Measurements from ENCODE around the gene PTPRN2.
"Not testable (repeated sequence)": the region's sequence is repeated elsewhere in the genome, so short reads cannot be mapped to it uniquely, and the experiment has no call there.

The PTPRN2 gene

DNA sequence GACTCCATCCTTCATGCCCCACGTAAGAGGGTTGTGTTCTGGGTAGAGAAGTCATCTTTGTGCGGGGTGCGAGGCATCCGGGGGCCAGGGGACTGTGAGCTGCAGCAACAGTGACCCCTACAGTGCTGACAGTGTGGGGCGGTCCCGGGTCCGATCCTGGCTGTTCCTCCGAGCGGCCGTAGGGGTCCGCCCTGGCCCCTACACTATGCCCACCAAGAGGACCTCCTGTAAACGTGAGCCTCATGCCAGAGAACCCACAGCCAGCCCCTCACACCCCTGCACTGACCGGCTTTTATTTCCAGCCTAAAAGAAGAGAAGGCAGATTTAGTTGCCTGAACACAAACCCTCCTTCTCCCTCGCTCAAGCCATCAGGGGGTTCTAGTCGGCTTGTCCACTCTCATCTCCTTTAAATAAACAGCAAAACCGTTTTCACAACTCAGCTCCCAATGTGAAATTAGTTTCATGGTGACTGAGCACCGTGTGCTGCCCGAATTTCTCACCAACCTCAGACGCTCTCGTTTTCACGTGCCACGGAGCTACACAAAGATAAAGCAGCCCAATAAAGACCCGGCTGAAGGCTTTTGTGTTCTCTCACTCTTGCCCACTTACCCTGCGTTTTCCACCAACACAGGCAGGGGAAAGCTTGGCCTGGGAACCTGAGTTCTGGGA, 588.6 kb downstream of the PTPRN2 start:
- no peak for DNase-seq

DNA sequence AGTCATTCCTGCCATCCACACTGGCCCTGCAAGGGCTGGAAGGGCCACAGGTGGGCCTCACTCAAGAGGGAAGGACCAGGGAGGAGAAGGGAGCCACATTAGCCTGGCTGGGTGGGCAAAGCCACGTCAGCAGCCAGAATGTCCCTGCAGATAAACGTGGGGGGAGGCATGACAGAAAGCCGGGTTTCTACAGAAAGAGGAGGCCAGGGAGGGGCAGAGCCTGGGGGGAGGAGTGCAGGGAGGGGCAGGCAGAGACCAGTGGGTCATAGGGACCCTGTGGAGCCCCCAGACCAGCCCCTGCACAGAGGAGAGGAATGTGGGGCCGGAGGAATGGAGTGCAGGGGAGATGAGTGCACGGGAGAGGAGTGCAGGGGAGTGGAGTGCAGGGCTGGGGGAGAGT, 590.2 kb downstream of the PTPRN2 start:
- DNase-seq: no peak

DNA sequence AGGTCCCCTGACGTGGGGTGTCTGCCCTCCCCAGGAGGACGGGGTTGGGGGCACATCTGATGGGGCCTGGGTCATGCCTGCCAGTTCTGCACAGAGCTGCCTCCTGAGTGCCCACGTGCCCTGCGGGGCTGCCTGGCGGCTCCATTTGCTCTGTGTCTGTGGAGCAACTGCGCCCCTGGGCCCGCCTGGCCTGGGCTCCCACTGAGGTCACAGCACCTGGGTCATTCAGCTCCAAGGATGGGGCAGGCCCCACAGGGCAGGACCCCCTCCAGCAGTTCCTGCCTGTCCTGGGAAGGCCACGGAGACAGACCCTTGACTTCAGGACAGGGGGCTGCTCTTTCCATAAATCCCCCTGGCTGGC, 590.6 kb downstream of the PTPRN2 start:
- no peak for DNase-seq

DNA sequence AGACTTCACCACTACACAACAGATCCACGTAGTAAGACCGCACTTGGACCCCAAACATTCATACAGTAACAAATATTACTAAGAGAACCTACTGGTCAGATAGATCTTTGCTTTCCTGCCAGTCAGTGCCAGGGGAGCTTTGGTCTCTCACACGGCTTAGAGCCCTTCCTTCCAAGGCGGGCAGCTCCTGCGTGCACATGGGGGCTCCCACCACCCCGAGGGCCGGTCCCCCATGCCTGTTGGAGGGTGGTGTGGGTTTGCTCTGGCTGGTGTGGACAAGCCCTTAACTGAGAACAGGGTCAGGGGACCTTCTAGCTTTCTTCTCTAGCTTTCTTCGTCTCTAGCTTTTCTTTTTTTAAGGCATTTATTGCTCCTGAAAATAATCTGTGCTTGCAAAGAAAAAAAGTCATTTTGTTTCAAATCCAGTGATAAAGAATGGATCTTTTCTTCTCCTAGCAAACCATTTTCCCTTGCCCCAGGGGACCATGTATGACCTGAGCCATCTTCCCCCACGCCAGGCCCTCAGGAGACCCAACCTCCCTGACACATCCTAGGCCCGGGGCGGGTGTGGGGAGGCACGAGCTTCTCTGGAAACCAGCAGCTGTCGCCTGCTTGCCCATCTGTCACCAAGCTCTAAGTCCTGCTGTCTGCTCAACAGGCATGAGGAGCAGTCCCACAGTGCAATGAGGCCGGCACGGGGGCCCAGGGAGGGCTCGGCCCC, 591.1 kb downstream of the PTPRN2 start:
- DNase-seq: no peak

DNA sequence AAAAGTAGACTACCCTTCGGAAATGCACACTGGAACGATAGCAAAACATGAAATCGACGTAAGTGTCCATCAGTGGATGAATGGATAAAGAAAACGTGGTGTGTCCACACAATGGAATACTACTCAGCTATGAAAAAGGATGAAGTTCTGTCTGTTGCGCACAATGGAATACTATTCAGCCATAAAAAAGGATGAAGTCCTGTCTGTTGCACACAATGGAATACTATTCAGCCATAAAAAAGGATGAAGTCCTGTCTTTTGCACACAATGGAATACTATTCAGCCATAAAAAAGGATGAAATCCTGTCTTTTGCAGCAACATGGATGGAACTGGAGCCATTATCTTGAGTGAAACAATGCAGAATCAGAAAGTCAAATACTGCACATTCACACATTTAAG, 591.8 kb downstream of the PTPRN2 start:
- no peak for DNase-seq

DNA sequence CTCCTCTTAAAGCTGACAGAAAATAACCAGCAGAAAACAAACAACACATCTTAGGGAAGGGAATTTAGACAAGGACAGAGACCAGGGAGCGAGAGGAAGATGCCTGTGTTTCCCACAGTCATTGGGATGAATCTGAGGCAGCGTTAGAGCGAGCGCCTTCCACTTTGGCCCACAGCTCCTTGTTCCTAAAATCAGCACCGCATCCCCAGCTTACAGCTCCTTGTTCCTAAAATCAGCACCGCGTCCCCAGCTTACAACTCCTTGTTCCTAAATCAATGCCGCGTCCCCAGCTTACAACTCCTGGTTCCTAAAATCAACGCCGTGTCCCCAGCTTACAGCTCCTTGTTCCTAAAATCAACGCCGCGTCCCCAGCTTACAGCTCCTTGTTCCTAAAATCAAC, 593.3 kb downstream of the PTPRN2 start:
- DNase-seq: no peak

DNA sequence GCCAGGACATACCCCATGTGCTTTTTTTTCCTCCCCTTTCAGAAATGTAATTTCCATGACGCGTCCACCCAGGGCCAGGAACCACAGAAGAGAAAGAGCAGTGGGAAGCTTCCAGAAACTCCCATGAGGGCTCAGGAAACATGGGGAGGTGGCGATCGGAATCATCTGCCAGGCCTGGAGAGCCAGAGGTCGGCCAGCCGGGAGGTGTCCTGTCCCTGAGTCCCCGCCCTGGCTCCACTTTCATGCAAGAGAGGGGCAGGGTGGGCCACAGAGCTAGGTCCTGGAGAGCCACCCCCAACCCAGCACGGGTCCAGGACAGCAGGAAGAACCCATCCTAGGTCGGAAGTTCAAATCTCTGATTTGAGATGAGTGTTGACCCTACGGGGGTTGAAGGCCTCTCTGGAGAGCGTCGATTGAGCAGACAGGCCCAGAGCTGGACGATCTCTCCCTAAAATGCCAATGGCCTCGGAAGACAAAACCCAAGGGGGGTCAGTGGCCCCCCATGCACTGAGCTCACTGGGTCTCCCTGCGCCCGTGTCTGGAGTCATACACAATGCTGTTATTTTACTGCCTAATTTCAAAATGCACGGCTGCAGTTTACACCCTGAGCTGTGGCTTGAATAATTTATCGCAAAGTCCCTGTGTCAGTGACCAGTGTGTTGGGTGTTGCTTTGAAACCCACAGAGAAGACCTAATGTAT, 594.1 kb downstream of the PTPRN2 start:
- no peak for DNase-seq

DNA sequence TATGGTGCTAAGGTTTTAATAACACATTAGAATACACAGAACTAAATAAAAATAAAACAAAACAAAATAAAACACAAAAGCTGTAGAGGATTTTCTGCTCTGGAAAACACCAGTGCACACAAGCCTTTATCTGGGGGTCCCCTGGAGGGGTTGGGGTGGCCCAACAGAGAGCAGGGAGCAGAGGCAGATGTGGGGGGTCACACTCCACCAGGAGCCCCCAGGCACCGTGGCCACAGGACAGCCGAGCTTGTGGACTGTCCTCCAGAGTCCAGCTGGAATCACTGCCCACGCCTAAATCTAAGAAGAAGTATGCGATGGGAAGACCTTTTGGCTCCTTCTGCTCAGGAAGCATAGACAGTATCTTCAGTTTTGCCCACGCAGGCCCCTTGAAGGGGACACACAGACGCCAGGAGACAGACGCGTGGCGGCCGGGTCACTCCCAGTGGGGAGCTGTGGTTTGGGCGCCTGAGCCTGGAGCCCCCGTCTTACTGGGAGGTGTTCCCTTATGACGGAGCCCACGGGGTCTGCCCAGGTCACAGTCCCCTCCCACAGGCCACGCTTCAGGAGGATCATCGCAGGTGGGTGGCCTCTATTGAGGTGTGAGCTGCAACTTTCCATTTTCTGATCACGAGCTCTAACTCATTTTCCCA, 595.0 kb downstream of the PTPRN2 start:
- DNase-seq: no peak

DNA sequence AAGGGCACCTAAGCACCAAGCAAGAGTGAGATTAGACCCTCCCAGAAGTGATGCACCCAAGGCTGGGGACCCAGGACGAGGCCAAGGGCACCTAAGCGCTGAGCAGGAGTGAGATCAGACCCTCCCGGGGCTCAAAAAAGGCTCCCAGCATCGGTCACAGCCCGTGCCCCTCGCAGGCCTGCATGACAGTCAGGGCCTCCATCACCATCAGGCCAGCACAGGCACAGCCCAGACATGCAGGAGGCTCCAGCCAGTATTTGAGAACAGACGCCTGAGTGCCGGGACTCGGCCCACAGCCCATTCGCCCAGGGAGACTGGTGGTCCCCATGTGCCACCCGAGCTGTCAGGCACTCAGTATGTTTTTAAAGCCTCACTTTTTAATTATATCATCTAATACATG, 595.9 kb downstream of the PTPRN2 start:
- no peak for DNase-seq

DNA sequence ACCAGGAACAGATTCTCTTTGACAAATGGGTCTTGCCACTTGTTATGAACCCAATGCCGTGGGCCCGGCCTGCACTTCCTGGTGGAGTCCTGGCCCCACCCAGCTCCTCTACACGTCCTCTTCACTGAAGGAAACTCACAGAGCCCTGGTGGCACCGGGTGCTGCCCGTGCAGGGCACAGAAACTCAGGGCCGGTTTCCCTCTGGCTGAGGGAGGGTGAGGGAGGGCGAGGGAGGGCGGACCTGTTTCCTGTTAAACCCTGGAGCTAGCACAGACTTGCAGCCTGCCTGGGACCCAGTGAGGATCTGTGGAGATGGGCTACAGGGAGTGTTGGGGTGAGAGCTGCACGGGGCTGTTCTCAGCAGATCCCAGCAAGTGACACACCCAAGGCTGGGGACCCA, 596.3 kb downstream of the PTPRN2 start:
- no peak for DNase-seq

DNA sequence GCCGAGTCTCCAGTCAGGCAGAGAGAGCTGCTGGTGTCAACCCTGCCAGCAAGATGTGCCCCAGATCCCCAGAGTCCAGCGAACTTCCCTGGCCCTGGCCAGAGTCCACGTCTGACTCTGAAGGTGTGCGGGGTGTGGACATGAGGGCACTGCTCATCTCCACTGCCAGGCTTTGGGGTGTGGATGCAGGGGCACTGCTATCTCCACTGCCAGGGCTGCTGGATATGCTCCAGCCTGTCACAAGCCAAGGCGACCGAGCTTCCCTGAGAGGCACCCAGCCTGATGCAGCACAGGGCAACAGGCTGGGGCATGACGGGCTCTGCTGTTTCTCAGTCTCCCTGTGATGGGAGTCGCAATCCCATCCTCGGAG, 596.8 kb downstream of the PTPRN2 start:
- DNase-seq: no peak

DNA sequence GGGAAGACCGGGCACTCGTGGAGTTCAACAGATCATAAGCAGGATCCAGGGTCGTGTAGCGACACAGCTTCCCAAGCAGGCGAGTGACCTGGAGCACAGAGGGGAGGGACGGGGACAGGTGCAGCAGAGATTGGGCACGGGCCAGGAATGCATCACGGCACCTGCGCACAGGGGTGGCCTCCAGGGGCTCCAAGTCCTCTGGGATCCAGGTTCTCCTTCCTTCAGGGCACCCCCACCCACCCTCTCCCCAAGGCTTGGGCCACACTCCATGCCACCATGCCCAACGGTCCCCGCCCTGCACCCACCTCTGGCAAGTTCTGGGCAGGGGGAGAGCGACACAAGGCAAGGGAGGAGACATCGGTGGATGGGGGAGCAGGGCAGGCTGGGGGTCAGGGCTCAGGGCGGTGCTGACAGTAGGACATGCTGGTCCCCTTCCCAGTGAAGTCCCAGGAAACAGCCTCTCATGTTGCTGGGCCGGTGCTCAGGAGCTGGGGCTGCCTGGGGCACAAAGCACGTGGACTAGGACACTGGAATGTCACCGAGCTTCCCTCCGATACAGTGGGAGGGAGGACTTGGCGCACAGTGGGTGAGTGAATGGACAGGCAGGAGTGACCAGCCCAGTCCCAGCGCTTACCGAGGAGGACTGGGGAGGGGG, 597.3 kb downstream of the PTPRN2 start:
- DNase-seq: no peak

DNA sequence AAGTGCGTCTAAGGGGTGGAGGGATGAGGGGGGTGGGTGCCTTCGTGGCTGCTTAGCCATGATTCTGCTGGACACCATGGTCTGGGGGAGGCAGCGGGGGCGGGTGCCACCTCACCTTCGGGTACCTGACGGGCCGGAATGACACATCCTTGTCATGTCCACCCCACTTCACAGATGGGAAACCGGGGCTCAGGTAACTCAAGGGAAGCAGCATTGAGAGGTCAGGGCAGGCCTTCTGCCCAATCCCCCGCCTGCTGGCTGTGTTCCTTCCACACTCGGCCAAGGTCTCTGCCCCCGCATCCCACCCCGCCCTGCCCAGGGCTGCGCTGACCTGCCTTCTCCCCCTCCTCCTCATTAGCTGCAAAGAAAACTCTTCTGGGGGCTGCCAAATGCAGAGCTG, 598.0 kb downstream of the PTPRN2 start:
- DNase-seq: no peak

DNA sequence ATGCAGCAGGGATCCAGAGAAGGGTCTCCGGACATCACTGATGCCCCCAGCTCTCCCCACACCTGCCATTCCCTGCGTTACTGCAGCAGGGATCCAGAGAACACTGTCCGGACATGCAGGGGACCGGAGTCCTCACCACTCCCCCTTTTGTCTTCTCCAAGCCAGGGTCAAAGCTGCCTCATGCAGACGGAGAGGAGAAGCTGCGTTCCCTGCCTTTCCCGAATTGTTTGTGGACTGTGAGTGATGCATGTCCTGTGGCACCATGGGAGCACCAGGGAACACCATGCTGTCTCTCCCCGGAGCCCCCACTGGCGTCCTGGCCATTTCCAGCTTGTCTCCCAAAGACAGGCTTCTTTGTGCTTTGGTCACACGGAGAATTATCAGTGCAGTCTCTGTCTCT, 599.7 kb downstream of the PTPRN2 start:
- DNase-seq: no peak

DNA sequence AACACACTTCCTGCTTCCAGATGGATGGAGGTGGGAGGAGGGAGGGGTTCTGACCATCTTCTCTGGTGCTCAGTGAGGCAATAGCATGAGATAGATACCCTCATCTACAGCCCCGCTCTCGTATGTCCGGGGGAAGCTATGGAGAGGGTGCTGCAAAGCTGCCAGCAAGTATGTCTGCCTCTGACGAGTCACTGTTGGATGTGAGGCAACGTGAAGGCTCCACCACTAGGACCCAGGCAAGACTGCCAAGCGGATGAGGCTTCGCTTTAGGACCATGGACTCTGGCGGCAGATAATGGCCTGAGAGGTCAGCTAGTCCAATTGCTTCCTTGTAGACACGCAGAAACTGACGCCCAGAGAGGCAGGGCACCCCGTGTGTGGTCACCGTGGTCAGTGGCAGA, 601.6 kb downstream of the PTPRN2 start:
- DNase-seq: no peak

DNA sequence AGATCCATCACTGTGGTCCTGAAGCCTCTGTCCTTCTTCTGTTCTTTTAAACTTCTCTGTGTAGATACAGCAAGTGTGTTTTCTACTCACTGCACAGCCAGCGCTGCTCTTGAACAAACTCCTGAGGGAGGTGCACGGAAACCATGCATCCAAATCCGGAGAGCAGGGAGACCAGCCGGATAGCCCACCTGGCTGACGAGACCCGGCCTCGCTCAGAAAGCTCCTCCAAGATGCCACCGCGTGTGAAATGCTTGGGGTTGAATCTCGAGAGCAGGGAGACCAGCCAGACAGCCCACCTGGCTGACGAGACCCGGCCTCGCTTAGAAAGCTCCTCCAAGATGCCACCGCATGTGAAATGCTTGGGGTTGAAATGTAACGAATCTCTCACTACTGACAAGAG, 602.0 kb downstream of the PTPRN2 start:
- DNase-seq: no peak

DNA sequence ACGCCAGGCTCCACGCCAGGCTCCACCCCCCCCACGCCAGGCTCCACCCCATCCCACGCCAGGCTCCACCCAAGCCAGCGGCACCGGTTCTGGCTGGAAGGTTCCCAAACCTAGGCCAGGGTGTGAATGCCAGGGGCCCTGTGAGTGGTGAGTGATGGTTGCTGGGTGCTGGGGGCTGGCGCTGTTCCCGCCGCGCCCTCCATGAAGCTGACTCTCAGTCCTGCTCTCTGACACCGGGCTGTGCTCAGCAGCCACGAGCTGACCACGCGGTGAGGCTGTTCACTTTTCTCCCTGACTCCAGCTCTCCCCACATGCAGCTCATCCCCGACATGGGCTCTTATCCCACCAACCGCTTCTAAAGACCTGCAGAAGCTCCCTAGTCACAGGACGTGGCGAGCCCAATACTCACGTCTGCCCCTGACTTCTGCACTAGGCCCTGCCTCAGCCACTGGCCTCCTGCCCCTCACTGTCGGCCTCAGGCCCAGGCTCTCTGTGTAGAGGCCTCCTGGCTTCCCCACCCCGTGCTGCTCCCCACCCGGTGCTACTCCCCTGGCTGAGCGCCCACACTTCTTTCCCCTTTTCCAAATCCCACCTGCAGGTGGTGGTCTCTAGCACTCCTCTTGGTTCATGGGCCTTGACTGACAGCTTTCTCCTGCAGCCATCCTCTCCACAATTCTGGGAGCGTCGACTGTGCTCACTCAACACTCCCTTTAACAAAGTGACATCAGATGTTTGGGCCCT, 603.0 kb downstream of the PTPRN2 start:
- no peak for DNase-seq

DNA sequence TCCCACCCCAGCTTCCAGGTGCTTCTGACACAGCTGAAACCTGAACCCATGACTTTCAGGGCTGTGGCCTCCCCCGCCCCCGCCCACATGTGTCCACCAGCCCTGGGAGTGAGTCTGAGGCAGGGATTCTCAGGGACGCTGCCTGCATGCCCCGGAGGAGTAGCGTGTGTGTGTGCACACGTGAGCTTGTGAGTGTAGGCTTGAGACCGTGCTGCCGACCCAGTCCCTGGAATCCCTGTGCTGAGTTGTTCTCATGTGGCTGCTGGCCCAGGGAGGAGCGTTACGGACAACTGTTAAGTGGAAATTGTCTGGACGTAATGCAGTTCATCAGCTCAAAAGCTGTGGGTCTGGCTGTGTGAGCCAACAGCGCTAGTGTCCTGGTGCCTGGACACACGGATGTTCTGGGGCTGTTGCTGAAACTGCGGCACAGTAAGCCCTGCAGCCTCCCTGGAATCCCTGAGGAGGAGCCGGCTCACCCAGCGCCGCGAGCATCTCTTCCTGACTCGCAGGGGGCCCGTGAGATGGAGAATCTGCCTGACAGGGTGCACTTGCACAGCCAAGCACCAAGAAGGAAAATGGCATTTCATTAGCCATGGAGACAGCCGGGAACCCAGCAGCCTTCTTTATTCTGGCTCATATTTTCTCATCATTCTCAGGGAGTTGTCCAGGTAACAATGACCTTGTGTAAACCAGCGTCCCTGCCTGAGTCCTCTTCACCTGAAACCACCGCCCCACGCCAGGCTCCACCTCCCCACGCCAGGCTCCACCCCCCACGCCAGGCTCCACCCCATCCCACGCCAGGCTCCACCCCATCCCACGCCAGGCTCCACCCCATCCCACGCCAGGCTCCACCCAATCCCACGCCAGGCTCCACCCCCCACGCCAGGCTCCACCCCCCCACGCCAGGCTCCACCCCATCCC, 603.9 kb downstream of the PTPRN2 start:
- no peak for DNase-seq

DNA sequence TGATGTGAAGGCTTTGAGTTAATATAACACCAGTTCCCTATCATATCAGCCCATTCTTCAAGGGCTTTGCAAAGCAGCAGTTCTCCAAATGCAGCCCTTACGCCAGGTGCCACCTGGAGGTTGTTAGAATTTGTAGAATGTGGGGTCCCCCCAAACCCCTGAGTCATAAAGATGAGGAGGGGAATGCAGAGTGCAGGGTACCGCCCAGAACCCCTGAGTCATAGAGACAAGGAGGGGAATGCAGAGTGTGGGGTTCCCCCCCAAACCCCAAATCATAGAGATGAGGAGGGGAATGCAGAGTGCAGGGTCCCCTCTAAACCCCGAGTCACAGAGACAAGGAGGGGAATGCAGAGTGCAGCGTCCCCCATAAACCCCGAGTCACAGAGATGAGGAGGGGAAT, 605.8 kb downstream of the PTPRN2 start:
- no peak for DNase-seq

DNA sequence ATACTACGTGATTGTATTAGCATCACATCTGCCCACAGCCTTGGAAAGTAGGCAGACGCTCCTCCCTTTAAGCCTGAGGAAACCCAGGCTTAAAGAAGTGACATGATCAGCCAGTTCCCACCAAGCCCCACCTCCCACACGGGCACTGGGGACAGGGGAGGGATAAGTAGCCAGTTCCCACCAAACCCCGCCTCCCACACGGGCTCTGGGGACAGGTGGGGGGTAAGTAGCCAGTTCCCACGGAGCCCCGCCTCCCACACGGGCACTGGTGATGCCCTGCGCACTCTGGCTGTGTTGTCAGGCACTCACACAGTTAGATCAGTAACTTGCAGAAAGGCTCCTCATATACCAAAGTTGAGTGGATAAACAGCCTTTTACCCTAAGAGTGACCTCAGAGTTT, 606.8 kb downstream of the PTPRN2 start:
- DNase-seq: no peak

DNA sequence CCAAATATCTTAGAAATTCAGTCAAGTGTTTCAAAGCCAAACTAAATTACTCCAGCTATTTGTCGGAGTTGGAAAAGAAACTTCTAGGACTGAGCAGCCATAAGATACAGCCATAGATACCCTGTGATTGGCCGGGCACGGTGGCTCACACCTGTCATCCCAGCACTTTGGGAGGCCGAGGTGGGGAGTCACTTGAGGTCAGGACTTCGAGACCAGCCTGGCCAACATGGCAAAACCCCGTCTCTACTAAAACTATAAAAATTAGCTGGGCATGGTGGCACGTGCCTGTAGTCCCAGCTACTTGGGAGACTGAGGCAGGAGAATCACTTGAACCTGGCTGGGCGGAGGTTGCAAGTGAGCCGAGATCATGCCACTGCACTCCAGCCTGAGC, 607.3 kb downstream of the PTPRN2 start:
- DNase-seq: not testable (repeated sequence)
